NT2/D1 (cell line): ENCODE data around the gene LBX1.

Experiments
- YY1 ChIP-seq: IDR thresholded peaks from 2 replicates; pipeline ENCODE4 v1.6.1; 2011; ENCODE audit not compliant: insufficient read length, insufficient read depth
- ZNF274 ChIP-seq: IDR thresholded peaks from 2 replicates; pipeline ENCODE4 v1.6.1; 2011; ENCODE audit warnings: mild to moderate bottlenecking, low read depth, low read length

GRCh38 chr10:101267776-101268175, 38.5 kb upstream of the LBX1 start:
- TF ChIP-seq ZNF274, result no peak
- no peak for TF ChIP-seq YY1
